Activated T-cell treated with anti-CD3 and anti-CD28 coated beads, Interleukin-2, amount 50 U/mL, for 72 hours (primary cell): Measurements from ENCODE around the gene POGK. TPM values are rescaled to one million over a fixed set of nuclear protein-coding genes. Genes with fewer than 3 reads are reported as not detected.
"Not testable (repeated sequence)": the region's sequence is repeated elsewhere in the genome, so short reads cannot be mapped to it uniquely, and the experiment has no call there.

Experiments
- ATAC-seq, 2 donors: fragments of 150-1000 bp; cut with Tn5 transposase; replicated peaks in 1 of 2; 2 replicates each; pipeline ENCODE4 v1.10.0; 2021; ENCODE audit warnings: moderate library complexity in 2 of 2, mild to moderate bottlenecking in 1 of 2
- DNase-seq, 2 donors: peaks; one replicate each; pipeline ENCODE4 v3.0.0; 2021 to 2022; ENCODE audit warnings: mixed read lengths in 1 of 2
- H3K27ac Mint-ChIP-seq: one replicate; pipeline ENCODE4 v1.8.0; 2022; ENCODE audit warnings: mild to moderate bottlenecking, moderate library complexity, mixed read lengths
- H3K27me3 Mint-ChIP-seq: one replicate; pipeline ENCODE4 v1.8.0; 2022; ENCODE audit warnings: low read depth, mixed read lengths
- H3K36me3 Mint-ChIP-seq, 2 donors: one replicate each; pipeline ENCODE4 v1.8.0; 2022; ENCODE audit warnings: mixed read lengths in 2 of 2, mild to moderate bottlenecking in 1 of 2; ENCODE audit not compliant: insufficient read depth in 2 of 2
- H3K4me1 Mint-ChIP-seq: one replicate; pipeline ENCODE4 v1.8.0; 2022; ENCODE audit warnings: low read depth, mixed read lengths
- H3K4me3 Mint-ChIP-seq, 2 donors: one replicate each; pipeline ENCODE4 v1.8.0; 2022; ENCODE audit warnings: mild to moderate bottlenecking in 2 of 2, mixed read lengths in 2 of 2, moderate library complexity in 2 of 2
- H3K9me3 Mint-ChIP-seq, 2 donors: one replicate each; pipeline ENCODE4 v1.8.0; 2022; ENCODE audit warnings: mixed read lengths in 2 of 2
- total RNA-seq, 2 donors: library from RNA; stranded (reverse); gene quantifications; one replicate each; pipeline ENCODE4 v1.2.3, GENCODE V29; 2022

The POGK gene
- 10 to 100 TPM; 50.6 to 51.7 TPM for total RNA-seq

- H3K9me3 Mint-ChIP-seq: no peaks in the 10 kb centered on the region
- H3K36me3 Mint-ChIP-seq: peaks cover 14 to 17% of the 10 kb centered on the region in 2 donors
- DNase-seq: peak; percentile 91
- H3K4me3 Mint-ChIP-seq: peak within 1 kb of the TSS; percentile 94 to 96
- H3K4me1 Mint-ChIP-seq: peaks cover 47% of the 10 kb centered on the region
- peak; percentile 97 for ATAC-seq
- peak within 1 kb of the TSS; percentile 92 for H3K27ac Mint-ChIP-seq
- H3K27me3 Mint-ChIP-seq: no peaks in the 10 kb centered on the region
Observed at GRCh38 chr1:166838766-166839599, at the start of gene POGK. Gene POGK (plus strand): TSS chr1:166839475. CDS start chr1:166840957, 1,482 bp downstream.

- no peaks in the 10 kb centered on the region for H3K4me1 Mint-ChIP-seq
- DNase-seq (no peak), ATAC-seq (no peak)
- H3K36me3 Mint-ChIP-seq: peaks cover 0 to 1% of the 10 kb centered on the region in 2 donors
- no peak overlapping the region for H3K4me3 Mint-ChIP-seq
- no peak overlapping the region for H3K27ac Mint-ChIP-seq
- H3K27me3 Mint-ChIP-seq: peaks cover 11% of the 10 kb centered on the region
- H3K9me3 Mint-ChIP-seq: no peaks in the 10 kb centered on the region
Observed at GRCh38 chr1:166796620-166797236, 42.5 kb upstream of the POGK start.

GRCh38 chr1:166808952-166809351 is 30.3 kb upstream of the POGK start:
- H3K36me3 Mint-ChIP-seq: no peaks in the 10 kb centered on the region
- ATAC-seq (no peak), DNase-seq (no peak)
- no peaks in the 10 kb centered on the region for H3K9me3 Mint-ChIP-seq
- no peak overlapping the region for H3K27ac Mint-ChIP-seq
- H3K27me3 Mint-ChIP-seq: no peaks in the 10 kb centered on the region
- peaks cover 5% of the 10 kb centered on the region for H3K4me1 Mint-ChIP-seq
- no peak overlapping the region for H3K4me3 Mint-ChIP-seq

GRCh38 chr1:166811691-166812090 is 27.6 kb upstream of the POGK start:
- no peaks in the 10 kb centered on the region for H3K9me3 Mint-ChIP-seq
- no peak overlapping the region for H3K27ac Mint-ChIP-seq
- peaks cover 14% of the 10 kb centered on the region for H3K27me3 Mint-ChIP-seq
- ATAC-seq (no peak), DNase-seq (no peak)
- H3K4me3 Mint-ChIP-seq: no peak overlapping the region
- no peaks in the 10 kb centered on the region for H3K36me3 Mint-ChIP-seq
- H3K4me1 Mint-ChIP-seq: no peaks in the 10 kb centered on the region

- Mint-ChIP-seq H3K4me1 (no peaks in the 10 kb centered on the region), H3K27me3 (peaks cover 14% of the 10 kb centered on the region), H3K36me3 (no peaks in the 10 kb centered on the region), H3K9me3 (peaks cover 0 to 2% of the 10 kb centered on the region in 2 donors), H3K27ac (no peak overlapping the region), H3K4me3 (no peak overlapping the region)
- no peak for ATAC-seq
- no peak for DNase-seq
Observed at GRCh38 chr1:166813508-166814223, 25.6 kb upstream of the POGK start.

- Mint-ChIP-seq H3K4me3 (no peak overlapping the region), H3K27ac (no peak overlapping the region), H3K36me3 (no peaks in the 10 kb centered on the region), H3K27me3 (peaks cover 14% of the 10 kb centered on the region), H3K4me1 (no peaks in the 10 kb centered on the region), H3K9me3 (peaks cover 0 to 5% of the 10 kb centered on the region in 2 donors)
- DNase-seq (no peak), ATAC-seq (no peak)
Observed at GRCh38 chr1:166814611-166815010, 24.7 kb upstream of the POGK start.

GRCh38 chr1:166819974-166820373 is 19.3 kb upstream of the POGK start:
- ATAC-seq (no peak), DNase-seq (no peak)
- Mint-ChIP-seq H3K4me1 (no peaks in the 10 kb centered on the region), H3K27ac (no peak overlapping the region), H3K27me3 (peaks cover 5% of the 10 kb centered on the region), H3K36me3 (peaks cover 0 to 4% of the 10 kb centered on the region in 2 donors), H3K4me3 (no peak overlapping the region), H3K9me3 (peaks cover 8% of the 10 kb centered on the region in 2 donors)

- no peak for ATAC-seq
- H3K4me1 Mint-ChIP-seq: no peaks in the 10 kb centered on the region
- H3K9me3 Mint-ChIP-seq: peaks cover 12% of the 10 kb centered on the region in 2 donors
- H3K27me3 Mint-ChIP-seq: no peaks in the 10 kb centered on the region
- no peak overlapping the region for H3K27ac Mint-ChIP-seq
- no peak overlapping the region for H3K4me3 Mint-ChIP-seq
- H3K36me3 Mint-ChIP-seq: peaks cover 2 to 4% of the 10 kb centered on the region in 2 donors
- no peak for DNase-seq
Observed at GRCh38 chr1:166822385-166822784, 16.9 kb upstream of the POGK start.

- no peak overlapping the region for H3K4me3 Mint-ChIP-seq
- no peak overlapping the region for H3K27ac Mint-ChIP-seq
- DNase-seq (no peak), ATAC-seq (no peak)
- H3K36me3 Mint-ChIP-seq: peaks cover 2 to 14% of the 10 kb centered on the region in 2 donors
- H3K27me3 Mint-ChIP-seq: peaks cover 15% of the 10 kb centered on the region
- peaks cover 16 to 17% of the 10 kb centered on the region in 2 donors for H3K9me3 Mint-ChIP-seq
- H3K4me1 Mint-ChIP-seq: no peaks in the 10 kb centered on the region
Observed at GRCh38 chr1:166827426-166827825, 11.8 kb upstream of the POGK start.

- not testable (repeated sequence) for H3K4me3 Mint-ChIP-seq, DNase-seq, H3K27ac Mint-ChIP-seq, ATAC-seq, H3K4me1 Mint-ChIP-seq
- peaks cover 16% of the 10 kb centered on the region for H3K27me3 Mint-ChIP-seq
- H3K36me3 Mint-ChIP-seq: peaks cover 2 to 14% of the 10 kb centered on the region in 2 donors
- H3K9me3 Mint-ChIP-seq: peaks cover 16 to 17% of the 10 kb centered on the region in 2 donors
Observed at GRCh38 chr1:166829762-166830161, 9.5 kb upstream of the POGK start.

GRCh38 chr1:166836733-166837132 is 2.5 kb upstream of the POGK start:
- ATAC-seq: no peak
- Mint-ChIP-seq H3K4me1 (peaks cover 40% of the 10 kb centered on the region), H3K27me3 (peaks cover 8% of the 10 kb centered on the region), H3K27ac (no peak overlapping the region), H3K9me3 (peaks cover 1 to 2% of the 10 kb centered on the region in 2 donors), H3K4me3 (no peak overlapping the region), H3K36me3 (peaks cover 4 to 6% of the 10 kb centered on the region in 2 donors)
- DNase-seq: no peak

GRCh38 chr1:166839600-166840308 is 479 bp downstream of the POGK start:
- H3K9me3 Mint-ChIP-seq: no peaks in the 10 kb centered on the region
- DNase-seq: peak; percentile 61 to 65
- H3K4me3 Mint-ChIP-seq: peak overlapping the region; percentile 83 to 91
- H3K36me3 Mint-ChIP-seq: peaks cover 14 to 22% of the 10 kb centered on the region in 2 donors
- peak overlapping the region; percentile 81 for H3K27ac Mint-ChIP-seq
- peaks cover 55% of the 10 kb centered on the region for H3K4me1 Mint-ChIP-seq
- H3K27me3 Mint-ChIP-seq: no peaks in the 10 kb centered on the region
- peak; percentile 42 to 50 for ATAC-seq
